ENCODE measurements around the gene IL31RA. TPM values are rescaled to one million over a fixed set of nuclear protein-coding genes. Genes with fewer than 3 reads are reported as not detected.
"Not testable (repeated sequence)": the region's sequence is repeated elsewhere in the genome, so short reads cannot be mapped to it uniquely, and the experiment has no call there.

Gene IL31RA
- under 1 TPM in 1 of 6 donors, not detected in 5; 0.31 TPM for total RNA-seq

DNA sequence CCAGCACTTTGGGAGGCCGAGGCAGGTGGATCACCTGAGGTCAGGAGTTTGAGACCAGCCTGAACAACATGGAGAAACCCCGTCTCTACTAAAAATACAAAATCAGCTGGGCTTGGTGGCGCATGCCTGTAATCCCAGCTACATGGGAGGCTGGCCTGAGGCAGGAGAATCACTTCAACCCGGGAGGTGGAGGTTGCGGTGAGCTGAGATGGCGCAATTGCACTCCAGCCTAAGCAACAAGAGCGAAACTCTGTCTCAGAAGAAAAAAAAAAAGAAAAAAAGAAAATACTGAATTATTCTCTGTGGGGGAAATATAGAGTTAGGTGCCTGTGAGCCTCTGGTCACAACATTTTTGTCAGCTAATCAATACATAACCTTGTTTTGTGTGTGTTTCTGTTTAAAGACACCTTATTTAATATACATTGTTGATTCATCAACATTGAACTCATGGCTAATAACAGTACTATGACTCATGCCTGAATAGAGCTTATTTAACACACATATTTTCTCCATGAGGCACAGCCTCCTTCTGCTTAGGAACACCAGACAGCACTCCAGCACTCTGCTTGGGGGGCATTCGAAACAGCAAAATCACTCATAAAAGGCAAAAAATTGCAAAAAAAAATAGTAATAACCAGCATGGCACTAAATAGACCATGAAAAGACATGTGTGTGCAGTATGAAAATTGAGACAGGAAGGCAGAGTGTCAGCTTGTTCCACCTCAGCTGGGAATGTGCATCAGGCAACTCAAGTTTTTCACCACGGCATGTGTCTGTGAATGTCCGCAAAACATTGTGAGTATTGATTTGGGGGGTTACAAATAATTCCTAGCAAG is at the start of gene IL31RA:
TSS of gene IL31RA (plus strand) at position 519 of the 836 bp plus-strand sequence. CDS start at position 733, 214 bp downstream.
- Histone ChIP-seq H3K4me3 (no peak within 1 kb of the TSS), H3K36me3 (no peaks in the 10 kb centered on the region), H3K9me3 (no peaks in the 10 kb centered on the region), H3K27me3 (no peaks in the 10 kb centered on the region), H3K4me1 (no peaks in the 10 kb centered on the region), H3K27ac (no peak within 1 kb of the TSS)
- ATAC-seq (ENCODE audit: low FRiP score in 2 of 2) (no peak), DNase-seq (no peak)
- 85 to 88% methylated on average over 10 of the region's 10 CpGs for WGBS, 2 donors
- TF ChIP-seq, protein P1, sequence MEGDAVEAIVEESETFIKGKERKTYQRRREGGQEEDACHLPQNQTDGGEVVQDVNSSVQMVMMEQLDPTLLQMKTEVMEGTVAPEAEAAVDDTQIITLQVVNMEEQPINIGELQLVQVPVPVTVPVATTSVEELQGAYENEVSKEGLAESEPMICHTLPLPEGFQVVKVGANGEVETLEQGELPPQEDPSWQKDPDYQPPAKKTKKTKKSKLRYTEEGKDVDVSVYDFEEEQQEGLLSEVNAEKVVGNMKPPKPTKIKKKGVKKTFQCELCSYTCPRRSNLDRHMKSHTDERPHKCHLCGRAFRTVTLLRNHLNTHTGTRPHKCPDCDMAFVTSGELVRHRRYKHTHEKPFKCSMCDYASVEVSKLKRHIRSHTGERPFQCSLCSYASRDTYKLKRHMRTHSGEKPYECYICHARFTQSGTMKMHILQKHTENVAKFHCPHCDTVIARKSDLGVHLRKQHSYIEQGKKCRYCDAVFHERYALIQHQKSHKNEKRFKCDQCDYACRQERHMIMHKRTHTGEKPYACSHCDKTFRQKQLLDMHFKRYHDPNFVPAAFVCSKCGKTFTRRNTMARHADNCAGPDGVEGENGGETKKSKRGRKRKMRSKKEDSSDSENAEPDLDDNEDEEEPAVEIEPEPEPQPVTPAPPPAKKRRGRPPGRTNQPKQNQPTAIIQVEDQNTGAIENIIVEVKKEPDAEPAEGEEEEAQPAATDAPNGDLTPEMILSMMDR (IDR thresholded peaks at IDR 0.05) = no peak
- TF ChIP-seq EP300 (IDR thresholded peaks at IDR 0.05) = no peak
- TF ChIP-seq POLR2AphosphoS5 (IDR thresholded peaks at IDR 0.05) = no peak
- no peak for TF ChIP-seq POLR2A (IDR thresholded peaks at IDR 0.05)

DNA sequence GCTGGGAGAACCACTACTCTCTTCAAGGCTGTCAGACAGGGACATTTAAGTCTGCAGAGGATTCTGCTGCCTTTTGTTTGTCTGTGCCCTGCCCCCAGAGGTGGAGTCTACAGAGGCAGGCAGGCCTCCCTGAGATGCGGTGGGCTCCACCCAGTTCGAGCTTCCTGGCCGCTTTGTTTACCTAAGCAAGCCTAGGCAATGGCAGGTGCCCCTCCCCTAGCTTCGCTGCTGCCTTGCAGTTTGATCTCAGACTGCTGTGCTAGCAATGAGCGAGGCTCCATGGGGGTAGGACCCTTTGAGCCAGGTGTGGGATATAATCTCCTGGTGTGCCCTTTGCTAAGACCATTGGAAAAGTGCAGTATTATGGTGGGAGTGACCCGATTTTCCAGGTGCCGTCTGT is 42.3 kb upstream of the IL31RA start:
- not testable (repeated sequence) for H3K27ac ChIP-seq; H3K27me3 ChIP-seq; H3K9me3 ChIP-seq; H3K4me3 ChIP-seq; DNase-seq; ATAC-seq (ENCODE audit: low FRiP score in 2 of 2); H3K4me1 ChIP-seq; H3K36me3 ChIP-seq
- WGBS, 2 donors = 82 to 92% methylated on average over 7 of the region's 7 CpGs

DNA sequence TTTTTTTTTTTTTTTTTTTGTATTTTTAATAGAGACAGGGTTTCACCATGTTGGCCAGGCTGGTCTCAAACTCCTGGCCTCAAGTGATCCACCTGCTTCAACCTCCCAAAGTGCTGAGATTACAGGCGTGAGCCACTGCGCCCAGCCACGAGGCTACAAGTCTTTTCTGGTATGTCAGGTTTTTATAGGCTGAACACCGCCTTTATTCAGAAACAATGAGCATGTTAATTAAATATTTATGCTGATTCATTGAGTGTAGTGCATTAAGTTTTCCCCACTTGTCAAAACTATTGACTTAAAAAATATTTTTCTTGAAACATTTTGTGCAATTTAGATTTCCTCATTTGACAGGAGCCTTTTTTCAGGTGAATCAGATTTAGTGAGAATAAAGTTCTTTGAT is 35.2 kb upstream of the IL31RA start:
- not testable (repeated sequence) for H3K9me3 ChIP-seq; H3K36me3 ChIP-seq; H3K4me3 ChIP-seq; DNase-seq; H3K4me1 ChIP-seq; H3K27ac ChIP-seq; ATAC-seq (ENCODE audit: low FRiP score in 2 of 2); H3K27me3 ChIP-seq
- WGBS, 2 donors = 79 to 88% methylated on average over 4 of the region's 4 CpGs

DNA sequence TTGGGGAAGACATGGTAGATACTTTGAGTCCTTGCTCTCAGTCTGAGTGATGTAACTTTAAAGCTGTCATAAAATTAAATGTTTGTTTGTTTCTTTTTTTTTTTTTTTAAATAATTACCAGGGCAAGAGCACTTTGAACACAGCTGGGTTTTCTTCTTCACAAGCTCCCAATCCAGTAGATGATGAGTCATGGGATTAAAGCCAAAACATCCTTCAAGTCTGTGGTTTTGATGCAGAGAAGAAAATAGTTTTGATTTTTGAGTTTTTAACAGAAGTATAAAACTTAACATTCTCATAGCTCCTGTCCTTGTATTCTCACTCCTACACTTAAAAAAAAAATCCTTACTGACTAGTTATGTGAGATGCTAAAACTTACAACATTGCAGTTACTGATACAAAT is 34.8 kb upstream of the IL31RA start:
- no peak for ATAC-seq (ENCODE audit: low FRiP score in 2 of 2)
- no peak for DNase-seq
- Histone ChIP-seq H3K4me3 (no peak overlapping the region), H3K4me1 (no peaks in the 10 kb centered on the region), H3K9me3 (no peaks in the 10 kb centered on the region), H3K27ac (no peak overlapping the region), H3K27me3 (peaks cover 0 to under 1% (median 0%) of the 10 kb centered on the region in 4 donors), H3K36me3 (no peaks in the 10 kb centered on the region)
- TF ChIP-seq POLR2AphosphoS5 (IDR thresholded peaks at IDR 0.05) (no peak), EP300 (IDR thresholded peaks at IDR 0.05) (no peak), POLR2A (IDR thresholded peaks at IDR 0.05) (no peak)
- TF ChIP-seq, protein P1 (IDR thresholded peaks at IDR 0.05) = no peak

DNA sequence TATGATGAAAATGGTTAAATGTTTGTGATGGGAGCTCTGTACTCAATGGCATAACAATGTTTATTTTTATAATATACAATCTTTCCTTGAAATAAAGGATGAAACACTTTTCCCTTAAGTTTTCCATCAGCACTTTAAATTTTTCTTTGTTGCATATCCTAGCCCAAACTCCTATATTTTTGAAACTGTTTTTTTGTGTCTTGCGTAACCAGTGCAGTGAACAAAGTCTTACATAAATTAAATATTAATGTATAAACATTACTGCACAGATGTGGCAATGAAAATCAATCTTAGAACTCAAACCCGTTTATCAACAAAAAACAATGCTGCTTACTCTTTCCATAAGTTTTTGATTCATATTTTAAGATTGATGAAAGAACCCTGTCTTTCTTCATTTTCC is 34.1 kb upstream of the IL31RA start:
- Histone ChIP-seq H3K27me3 (peaks cover 0 to 8% (median 2%) of the 10 kb centered on the region in 4 donors), H3K4me3 (no peak overlapping the region), H3K9me3 (no peaks in the 10 kb centered on the region), H3K27ac (no peak overlapping the region), H3K4me1 (peaks cover 3 to 6% (median 4%) of the 10 kb centered on the region in 4 donors), H3K36me3 (no peaks in the 10 kb centered on the region)
- no peak for ATAC-seq (ENCODE audit: low FRiP score in 2 of 2)
- no peak for TF ChIP-seq POLR2A (IDR thresholded peaks at IDR 0.05)
- DNase-seq = no peak
- 74 to 79% methylated on average over 2 of the region's 2 CpGs for WGBS, 2 donors

DNA sequence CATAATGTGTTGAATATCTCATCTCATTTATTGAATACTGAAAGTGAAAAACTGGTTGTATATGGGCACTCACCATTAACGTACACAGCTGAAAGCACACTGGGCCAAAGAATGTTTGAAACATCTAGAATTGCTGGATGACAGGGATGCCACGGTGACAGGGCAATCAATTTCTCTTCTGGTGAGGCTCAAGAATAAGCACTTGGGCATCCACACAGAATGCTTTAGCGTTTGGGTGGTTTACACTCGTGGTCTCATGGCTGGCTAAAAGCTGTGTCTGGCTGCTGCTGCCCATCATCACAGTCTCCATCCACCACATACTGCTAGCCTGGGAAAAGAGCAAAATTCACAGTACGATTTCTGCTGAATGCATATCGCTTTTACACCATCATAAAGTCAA is 30.7 kb upstream of the IL31RA start:
- WGBS, 2 donors = 84 to 89% methylated on average over 3 to 6 of the region's 6 CpGs
- no peaks in the 10 kb centered on the region for H3K9me3 ChIP-seq
- no peaks in the 10 kb centered on the region for H3K36me3 ChIP-seq
- peaks cover 0 to 10% (median 2%) of the 10 kb centered on the region in 4 donors for H3K27me3 ChIP-seq
- ATAC-seq (ENCODE audit: low FRiP score in 2 of 2) (no peak), DNase-seq (no peak)
- TF ChIP-seq POLR2AphosphoS5 (IDR thresholded peaks at IDR 0.05) (no peak), POLR2A (IDR thresholded peaks at IDR 0.05) (no peak), EP300 (IDR thresholded peaks at IDR 0.05) (no peak)
- TF ChIP-seq, protein P1 (IDR thresholded peaks at IDR 0.05) = no peak
- H3K27ac ChIP-seq = no peak overlapping the region
- no peak overlapping the region for H3K4me3 ChIP-seq
- peaks cover 3 to 8% (median 6%) of the 10 kb centered on the region in 4 donors for H3K4me1 ChIP-seq

Data from upper lobe of left lung (tissue), 6 donors.